Cardiac fibroblast (primary cell): Measurements from ENCODE around the gene PAF1.
"Not testable (repeated sequence)": the region's sequence is repeated elsewhere in the genome, so short reads cannot be mapped to it uniquely, and the experiment has no call there.

Source experiments
- DNase-seq, 2 donors: peaks; one replicate each; pipeline versions ENCODE4 v3.0.0 to v3.0.0-alpha.2; 2010; ENCODE audit warnings: low read depth in 2 of 2
- H3K4me3 ChIP-seq, 2 donors: replicated peaks in 1 of 2; 1 replicate in 1 of 2; 2 replicates in 1 of 2; pipeline ENCODE4 v1.5.1; 2011; ENCODE audit warnings: low read depth in 2 of 2, low read length in 2 of 2, mild to moderate bottlenecking in 2 of 2, moderate library complexity in 1 of 2
- TF ChIP-seq, protein P1 (sequence below): IDR thresholded peaks from one replicate; pipeline ENCODE4 v1.5.1; 2011; ENCODE audit warnings: low read depth, mild to moderate bottlenecking, low read length, inconsistent platforms

The PAF1 gene

DNA sequence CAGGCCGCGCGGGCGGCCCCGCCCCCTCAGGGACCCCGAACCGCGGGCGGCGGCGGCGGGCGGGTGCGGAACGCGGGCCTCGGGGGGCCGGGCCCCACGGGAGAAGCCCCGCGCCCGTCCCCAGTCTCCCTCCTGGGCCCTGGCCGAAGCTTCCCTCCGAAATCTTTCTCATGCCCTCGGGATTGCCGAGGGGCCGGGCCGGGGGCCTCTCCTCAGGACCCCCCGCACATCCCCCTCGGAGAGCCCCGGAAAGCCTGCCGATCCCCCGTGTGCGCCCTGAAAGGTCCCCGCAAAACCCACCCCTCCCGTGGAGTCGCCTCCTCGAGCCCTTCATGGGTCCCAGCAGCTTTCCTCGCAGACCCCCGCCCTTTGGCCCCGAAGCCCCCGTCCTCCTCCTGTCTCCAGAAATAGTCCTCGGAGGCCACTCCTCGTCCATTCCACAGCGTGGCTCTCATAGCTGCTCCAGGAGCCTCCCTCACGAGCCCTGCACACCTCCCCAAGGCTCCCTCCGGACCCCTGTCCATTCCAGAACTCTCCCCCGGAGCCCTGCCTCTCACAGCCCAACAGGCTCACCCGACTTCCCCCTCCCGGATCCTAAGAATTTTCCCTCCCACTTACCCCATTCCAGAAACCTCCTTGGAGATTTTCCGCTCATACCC is 48.1 kb downstream of the PAF1 start:
- H3K4me3 ChIP-seq = peak overlapping the region; percentile 77 to 94
- DNase-seq = peak; percentile 19 to 36
- TF ChIP-seq, protein P1, sequence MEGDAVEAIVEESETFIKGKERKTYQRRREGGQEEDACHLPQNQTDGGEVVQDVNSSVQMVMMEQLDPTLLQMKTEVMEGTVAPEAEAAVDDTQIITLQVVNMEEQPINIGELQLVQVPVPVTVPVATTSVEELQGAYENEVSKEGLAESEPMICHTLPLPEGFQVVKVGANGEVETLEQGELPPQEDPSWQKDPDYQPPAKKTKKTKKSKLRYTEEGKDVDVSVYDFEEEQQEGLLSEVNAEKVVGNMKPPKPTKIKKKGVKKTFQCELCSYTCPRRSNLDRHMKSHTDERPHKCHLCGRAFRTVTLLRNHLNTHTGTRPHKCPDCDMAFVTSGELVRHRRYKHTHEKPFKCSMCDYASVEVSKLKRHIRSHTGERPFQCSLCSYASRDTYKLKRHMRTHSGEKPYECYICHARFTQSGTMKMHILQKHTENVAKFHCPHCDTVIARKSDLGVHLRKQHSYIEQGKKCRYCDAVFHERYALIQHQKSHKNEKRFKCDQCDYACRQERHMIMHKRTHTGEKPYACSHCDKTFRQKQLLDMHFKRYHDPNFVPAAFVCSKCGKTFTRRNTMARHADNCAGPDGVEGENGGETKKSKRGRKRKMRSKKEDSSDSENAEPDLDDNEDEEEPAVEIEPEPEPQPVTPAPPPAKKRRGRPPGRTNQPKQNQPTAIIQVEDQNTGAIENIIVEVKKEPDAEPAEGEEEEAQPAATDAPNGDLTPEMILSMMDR = no peak

DNA sequence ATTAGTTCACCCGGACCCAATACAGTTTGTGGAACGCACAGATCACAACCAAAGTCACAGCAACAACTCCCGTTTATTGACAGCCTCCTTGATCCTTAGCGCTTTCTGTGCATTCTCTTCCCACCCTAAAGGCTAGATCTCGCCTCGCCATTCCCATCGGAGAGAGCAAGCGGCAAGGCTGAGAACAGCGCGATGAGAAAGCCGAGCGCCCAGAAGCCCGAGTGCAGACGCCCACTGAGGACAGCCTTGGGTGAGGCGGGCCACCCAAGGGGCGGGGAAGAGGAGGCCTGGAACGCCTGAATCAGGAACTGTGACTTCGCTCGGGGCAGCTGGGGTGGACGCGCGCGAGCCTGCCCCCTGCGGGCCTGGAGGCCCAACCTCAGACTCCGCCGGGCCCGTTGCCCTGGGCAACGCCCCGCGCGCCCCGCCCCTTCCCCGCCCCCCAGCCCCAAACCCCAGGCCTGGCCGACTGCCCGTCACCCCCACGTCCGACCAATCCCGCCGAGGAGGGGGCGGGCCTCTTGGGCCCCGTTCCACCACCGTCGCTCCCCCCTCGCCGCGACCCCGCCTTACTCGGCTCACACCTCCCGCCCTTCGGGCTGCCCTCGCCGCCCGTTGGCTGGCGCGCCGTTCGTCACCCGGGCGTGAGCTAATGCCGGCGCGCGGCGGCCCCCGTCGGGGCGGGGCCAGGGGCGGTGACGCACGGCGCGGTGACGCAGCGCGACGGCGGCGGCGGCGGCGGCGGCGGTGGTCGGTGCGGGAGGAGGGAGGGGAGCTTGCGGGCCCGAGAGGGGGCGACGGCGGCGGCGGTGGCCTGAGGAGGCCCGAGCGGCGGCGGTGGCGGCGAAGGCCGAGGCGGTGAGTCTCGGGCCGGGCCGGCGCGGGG is 48.9 kb downstream of the PAF1 start, which contains the start of gene SAMD4B:
SAMD4B (plus strand) TSS at position 703 of the 886 bp plus-strand sequence. CDS start 14,473 bp downstream, outside the sequence.
- DNase-seq = peak; percentile 97 to 99
- TF ChIP-seq, protein P1 = peak; percentile 62
- H3K4me3 ChIP-seq = peak within 1 kb of the TSS; percentile 85 to 94

DNA sequence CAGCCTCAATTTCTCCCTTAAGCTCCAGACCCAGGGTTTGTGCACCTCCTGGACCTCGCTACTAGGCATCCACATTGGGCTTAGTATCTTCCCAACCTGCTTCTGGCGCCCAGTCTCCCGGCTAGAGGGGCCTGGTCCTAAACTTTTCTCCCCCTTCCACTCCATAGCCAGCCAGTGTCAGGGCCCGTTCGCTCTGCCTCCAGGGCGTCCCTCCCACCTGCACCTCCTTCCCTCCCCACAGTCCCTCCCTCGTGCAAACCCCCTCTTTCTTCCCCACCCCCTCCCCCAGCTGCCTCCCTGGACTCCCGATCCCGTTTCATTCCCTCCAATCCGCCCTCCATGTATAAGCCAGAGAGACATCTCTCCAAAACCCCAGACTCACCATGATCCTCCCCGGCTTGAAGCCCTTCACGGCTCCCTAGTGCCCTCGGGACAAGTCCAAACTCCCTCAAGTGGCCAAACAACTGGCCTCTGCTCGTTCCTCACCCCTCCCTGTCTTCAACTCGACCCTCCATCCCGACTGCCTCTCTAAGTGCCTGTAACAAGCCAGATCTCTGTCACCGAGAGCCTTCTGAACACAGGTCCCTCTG is 49.7 kb downstream of the PAF1 start:
- no peak for DNase-seq
- TF ChIP-seq, protein P1 = no peak

DNA sequence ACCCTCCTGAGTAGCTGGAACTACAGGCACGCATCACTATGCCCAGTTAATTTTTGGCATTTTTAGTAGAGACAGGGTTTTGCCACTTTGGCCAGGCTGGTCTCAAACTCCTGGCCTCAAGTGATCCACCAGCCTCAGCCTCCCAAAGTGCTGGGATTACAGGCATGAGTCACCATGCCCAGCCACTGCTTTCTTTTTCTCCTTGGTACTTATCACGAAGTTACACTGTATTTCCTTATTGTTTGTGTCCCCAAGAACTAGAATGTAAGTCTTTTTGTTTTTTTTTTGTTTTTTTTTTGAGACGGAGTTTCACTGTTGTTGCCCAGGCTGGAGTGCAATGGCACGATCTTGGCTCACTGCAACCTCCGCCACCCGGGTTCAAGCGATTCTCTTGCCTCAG is 50.8 kb downstream of the PAF1 start:
- H3K4me3 ChIP-seq, DNase-seq: not testable (repeated sequence)

More for the DNA sequence above, 49.7 kb downstream of the PAF1 start:
- H3K4me3 ChIP-seq = peak overlapping the region; percentile 61 to 85

DNA sequence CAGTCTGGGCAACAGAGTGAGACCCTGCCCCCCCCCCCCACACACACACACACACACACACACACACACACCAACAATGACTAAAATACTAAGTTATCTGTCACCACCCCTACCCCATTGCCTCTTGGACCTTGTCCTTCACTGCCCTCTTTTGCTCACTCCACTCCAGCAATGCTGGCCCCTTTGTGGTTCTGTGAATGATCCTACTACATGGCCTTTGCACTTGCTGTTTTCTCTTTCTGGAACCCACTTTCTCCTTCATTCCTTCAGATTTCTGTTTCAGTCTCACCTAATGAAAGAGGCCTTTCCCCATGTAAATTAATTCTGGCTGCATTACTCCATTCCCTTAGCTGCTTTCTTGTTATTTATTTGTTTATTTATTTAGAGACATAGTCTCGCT is 51.2 kb downstream of the PAF1 start:
- H3K4me3 ChIP-seq = no peak overlapping the region
- TF ChIP-seq, protein P1 = no peak
- DNase-seq = no peak

DNA sequence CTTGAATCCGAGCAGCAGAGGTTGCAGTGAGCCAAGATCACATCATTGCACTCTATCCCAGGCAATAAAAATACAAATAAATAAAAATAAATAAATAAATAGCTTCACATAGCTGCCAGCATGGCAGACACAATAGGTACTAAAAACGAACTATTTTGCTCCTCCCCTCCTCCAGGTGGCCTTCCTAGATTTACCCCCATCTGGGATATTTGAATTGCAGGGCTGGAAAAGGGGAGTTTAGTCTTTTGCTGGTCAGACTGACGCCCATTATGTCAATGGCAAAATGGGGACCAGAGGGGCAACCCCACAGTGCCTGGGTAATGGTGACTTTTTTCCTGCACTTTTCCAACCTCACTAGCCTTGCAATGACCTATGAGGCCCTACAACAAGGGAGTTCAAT is 54.4 kb downstream of the PAF1 start:
- no peak for DNase-seq
- TF ChIP-seq, protein P1 = no peak
- no peak overlapping the region for H3K4me3 ChIP-seq
